BLaER1 treated with 17β-estradiol and CSF1 and Interleukin-3, amounts not matched to agents 10 nM and 100 nM (cell line): ENCODE measurements around the gene ERAP2.
"Not testable (repeated sequence)": the region's sequence is repeated elsewhere in the genome, so short reads cannot be mapped to it uniquely, and the experiment has no call there.

Experiments
- H3K27ac ChIP-seq, 11 experiments: shearing (Covaris generic); formaldehyde crosslinking; 2 replicates each; pipeline ENCODE4 v1.8.1; 2022
- H3K27me3 ChIP-seq, 11 experiments: shearing (Covaris generic); formaldehyde crosslinking; 2 replicates each; pipeline ENCODE4 v1.8.1; 2022
- H3K36me3 ChIP-seq, 11 experiments: shearing (Covaris generic); formaldehyde crosslinking; 2 replicates each; pipeline ENCODE4 v1.8.1; 2022
- H3K4me1 ChIP-seq, 10 experiments: shearing (Covaris generic); formaldehyde crosslinking; 2 replicates each; pipeline ENCODE4 v1.8.1; 2022
- H3K4me2 ChIP-seq, 11 experiments: shearing (Covaris generic); formaldehyde crosslinking; 2 replicates each; pipeline ENCODE4 v1.8.1; 2022
- H3K4me3 ChIP-seq, 10 experiments: shearing (Covaris generic); formaldehyde crosslinking; 2 replicates each; pipeline ENCODE4 v1.8.1; 2022
- H3K9ac ChIP-seq, 11 experiments: shearing (Covaris generic); formaldehyde crosslinking; 2 replicates each; pipeline ENCODE4 v1.8.1; 2022
- H3K9me3 ChIP-seq, 11 experiments: shearing (Covaris generic); formaldehyde crosslinking; replicated peaks in 1 of 11; 2 replicates each; pipeline ENCODE4 v1.8.1; 2022
- H4K20me1 ChIP-seq, 11 experiments: shearing (Covaris generic); formaldehyde crosslinking; 2 replicates each; pipeline ENCODE4 v1.8.1; 2022
- Cebpa-rat ChIP-seq, 11 experiments: shearing (Covaris generic); IDR thresholded peaks; 2 replicates each; pipeline ENCODE4 v1.8.1; 2022

The ERAP2 gene

GRCh38 chr5:96922499-96923244, 46.4 kb downstream of the ERAP2 start:
- H3K4me1 ChIP-seq, result peaks cover 26 to 49% (median 35%) of the 10 kb centered on the region in 10 experiments
- peak overlapping the region in 10 of 11 experiments; percentile 43 to 80 (median 70); a peak in 14 of 22 replicates for H3K4me2 ChIP-seq

GRCh38 chr5:96924016-96924443, 47.7 kb downstream of the ERAP2 start:
- Histone ChIP-seq H3K27ac (peak overlapping the region in 5 of 11 experiments; percentile 4 to 17 (median 7); a peak in 5 of 22 replicates), H3K4me1 (peaks cover 28 to 52% (median 38%) of the 10 kb centered on the region in 10 experiments), H3K4me3 (no peak overlapping the region), H3K9ac (no peak overlapping the region), H3K27me3 (no peaks in the 10 kb centered on the region), H3K4me2 (no peak overlapping the region), H4K20me1 (no peaks in the 10 kb centered on the region), H3K36me3 (peaks cover 0 to 12% (median 8%) of the 10 kb centered on the region in 11 experiments; a peak in 13 of 22 replicates), H3K9me3 (peaks cover 0 to 3% (median 0%) of the 10 kb centered on the region in 11 experiments; a peak in 2 of 22 replicates)
- no peak for TF ChIP-seq Cebpa-rat (IDR thresholded peaks at IDR 0.05)

More at GRCh38 chr5:96922499-96923244, 46.4 kb downstream of the ERAP2 start:
- H3K9ac ChIP-seq, result peak overlapping the region in 5 of 11 experiments; percentile 49 to 68 (median 61); a peak in 7 of 22 replicates
- no peaks in the 10 kb centered on the region for H3K27me3 ChIP-seq
- H4K20me1 ChIP-seq, result no peaks in the 10 kb centered on the region
- H3K9me3 ChIP-seq, result peaks cover 0 to 6% (median 0%) of the 10 kb centered on the region in 11 experiments; a peak in 2 of 22 replicates
- peaks cover 0 to 26% (median 21%) of the 10 kb centered on the region in 11 experiments; a peak in 18 of 22 replicates for H3K36me3 ChIP-seq
- no peak overlapping the region for H3K4me3 ChIP-seq
- H3K27ac ChIP-seq, result peak overlapping the region in 10 of 11 experiments; percentile 47 to 87 (median 80); a peak in 19 of 22 replicates
- TF ChIP-seq Cebpa-rat (IDR thresholded peaks at IDR 0.05), result no peak

GRCh38 chr5:96926276-96926675, 50.0 kb downstream of the ERAP2 start:
- no peak overlapping the region for H3K9ac ChIP-seq
- no peak for TF ChIP-seq Cebpa-rat (IDR thresholded peaks at IDR 0.05)
- H3K4me3 ChIP-seq, result no peak overlapping the region
- peaks cover 0 to 4% (median 0%) of the 10 kb centered on the region in 11 experiments; a peak in 2 of 22 replicates for H3K9me3 ChIP-seq
- H3K4me1 ChIP-seq, result peaks cover 32 to 51% (median 41%) of the 10 kb centered on the region in 10 experiments
- H3K27ac ChIP-seq, result peak overlapping the region in 1 of 11 experiments; percentile 10; a peak in 1 of 22 replicates
- no peaks in the 10 kb centered on the region for H4K20me1 ChIP-seq
- H3K27me3 ChIP-seq, result no peaks in the 10 kb centered on the region
- H3K4me2 ChIP-seq, result peak overlapping the region in 3 of 11 experiments; percentile 1 to 17 (median 2); a peak in 1 of 22 replicates
- no peaks in the 10 kb centered on the region for H3K36me3 ChIP-seq

- Histone ChIP-seq H3K27ac (no peak overlapping the region), H3K4me1 (peaks cover 32 to 51% (median 41%) of the 10 kb centered on the region in 10 experiments), H3K9ac (no peak overlapping the region), H3K36me3 (no peaks in the 10 kb centered on the region), H3K27me3 (no peaks in the 10 kb centered on the region), H3K4me2 (peak overlapping the region in 1 of 11 experiments; percentile 36; a peak in 1 of 22 replicates), H3K4me3 (no peak overlapping the region), H4K20me1 (no peaks in the 10 kb centered on the region), H3K9me3 (peaks cover 0 to 4% (median 0%) of the 10 kb centered on the region in 11 experiments; a peak in 2 of 22 replicates)
- TF ChIP-seq Cebpa-rat (IDR thresholded peaks at IDR 0.05), result no peak
Observed at GRCh38 chr5:96927008-96927407, 50.7 kb downstream of the ERAP2 start.

GRCh38 chr5:96928931-96929708, 52.8 kb downstream of the ERAP2 start:
- no peaks in the 10 kb centered on the region for H3K36me3 ChIP-seq
- peaks cover 48 to 60% (median 51%) of the 10 kb centered on the region in 10 experiments for H3K4me1 ChIP-seq
- TF ChIP-seq Cebpa-rat (IDR thresholded peaks at IDR 0.05), result no peak
- H3K9me3 ChIP-seq, result peaks cover 0 to 4% (median 0%) of the 10 kb centered on the region in 11 experiments; a peak in 2 of 22 replicates
- H3K27ac ChIP-seq, result no peak overlapping the region
- no peaks in the 10 kb centered on the region for H3K27me3 ChIP-seq
- no peak overlapping the region for H3K9ac ChIP-seq
- peak overlapping the region in 7 of 11 experiments; percentile 9 to 90 (median 37); a peak in 9 of 22 replicates for H3K4me2 ChIP-seq
- no peaks in the 10 kb centered on the region for H4K20me1 ChIP-seq
- H3K4me3 ChIP-seq, result no peak overlapping the region

GRCh38 chr5:96930058-96930457, 53.8 kb downstream of the ERAP2 start:
- no peaks in the 10 kb centered on the region for H3K36me3 ChIP-seq
- no peak for TF ChIP-seq Cebpa-rat (IDR thresholded peaks at IDR 0.05)
- H3K27ac ChIP-seq, result no peak overlapping the region
- H3K4me1 ChIP-seq, result peaks cover 49 to 60% (median 52%) of the 10 kb centered on the region in 10 experiments
- H4K20me1 ChIP-seq, result no peaks in the 10 kb centered on the region
- no peak overlapping the region for H3K4me3 ChIP-seq
- peaks cover 0 to 4% (median 0%) of the 10 kb centered on the region in 11 experiments; a peak in 2 of 22 replicates for H3K9me3 ChIP-seq
- H3K4me2 ChIP-seq, result peak overlapping the region in 9 of 11 experiments; percentile 2 to 97 (median 89); a peak in 7 of 22 replicates
- H3K27me3 ChIP-seq, result no peaks in the 10 kb centered on the region
- no peak overlapping the region for H3K9ac ChIP-seq

GRCh38 chr5:96930589-96930988, 54.3 kb downstream of the ERAP2 start:
- Histone ChIP-seq H4K20me1 (no peaks in the 10 kb centered on the region), H3K4me1 (peaks cover 49 to 60% (median 52%) of the 10 kb centered on the region in 10 experiments), H3K9ac (no peak overlapping the region), H3K4me3 (no peak overlapping the region), H3K27me3 (no peaks in the 10 kb centered on the region), H3K36me3 (no peaks in the 10 kb centered on the region), H3K4me2 (peak overlapping the region; percentile 12 to 97 (median 90); a peak in 14 of 22 replicates), H3K9me3 (peaks cover 0 to 4% (median 0%) of the 10 kb centered on the region in 11 experiments; a peak in 2 of 22 replicates), H3K27ac (peak overlapping the region in 1 of 11 experiments; percentile 94; a peak in 1 of 22 replicates)
- no peak for TF ChIP-seq Cebpa-rat (IDR thresholded peaks at IDR 0.05)

- Histone ChIP-seq H3K4me1 (peaks cover 46 to 57% (median 52%) of the 10 kb centered on the region in 10 experiments), H3K4me2 (peak overlapping the region; percentile 82 to 97 (median 90)), H3K27ac (peak overlapping the region in 8 of 11 experiments; percentile 92 to 98 (median 95); a peak in 9 of 22 replicates)
- H4K20me1 ChIP-seq, H3K27me3 ChIP-seq, H3K9ac ChIP-seq, H3K9me3 ChIP-seq, H3K36me3 ChIP-seq, H3K4me3 ChIP-seq: not testable (repeated sequence)
Observed at GRCh38 chr5:96931037-96931436, 54.7 kb downstream of the ERAP2 start.
